HCT116 (cell line): ENCODE measurements around the gene SRGAP3. TPM values are rescaled to one million over a fixed set of nuclear protein-coding genes. Genes with fewer than 3 reads are reported as not detected.

Source experiments
- ATAC-seq: fragments of 200-7000 bp; cut with Tn5 transposase; 2 replicates; pipeline ENCODE4 v1.9.1; 2020; ENCODE audit warnings: mild to moderate bottlenecking, moderate library complexity
- BruUV-seq: library from RNA; stranded (reverse); fragments of 400-500 nt; replicated peaks from 2 replicates; lab custom pipeline; 2021; lab: Mats Ljungman, UMichigan
- CTCF ChIA-PET: fragments of 300-600 bp; sonication (Branson Sonifier 250); formaldehyde crosslinking; loops from one replicate; lab custom pipeline; 2021; ENCODE audit warnings: antibody characterized with exemption; lab: Charles Lee
- POLR2A ChIA-PET: fragments of 300-600, 350-600 bp; sonication (Branson Sonifier 250); formaldehyde crosslinking; loops from one replicate; lab custom pipeline; 2021; ENCODE audit warnings: antibody characterized with exemption; lab: Charles Lee
- RAD21 ChIA-PET, 2 experiments: fragments of 300-600 bp; sonication (Branson Sonifier 250); formaldehyde crosslinking; loops; one replicate each; lab custom pipeline; 2023; ENCODE audit warnings: low total read pairs in 2 of 2; ENCODE audit not compliant: uncharacterized antibody in 2 of 2, unreplicated experiment in 2 of 2, low non-redundant PET in 1 of 2; lab: Charles Lee
- DNase-seq: peaks from one replicate; pipeline ENCODE4 v3.0.0-alpha.2; 2010; ENCODE audit warnings: low read depth, low spot score
- H2AFZ ChIP-seq: fragments of 200-600 bp; shearing (Covaris generic), sonication (generic); 2 replicates; pipeline ENCODE4 v1.6.1; 2017; ENCODE audit warnings: low read depth, mixed run types, mixed read lengths, antibody characterized with exemption, low read length; ENCODE audit not compliant: poor library complexity, severe bottlenecking
- H3K27ac ChIP-seq: 2 replicates; pipeline ENCODE4 v1.5.1; 2012; ENCODE audit warnings: low read depth, low read length
- H3K27me3 ChIP-seq: fragments of 200-600 bp; sonication (generic); 2 replicates; pipeline ENCODE4 v1.6.1; 2016; ENCODE audit warnings: mixed run types, low read length, mixed read lengths; ENCODE audit not compliant: insufficient read depth
- H3K36me3 ChIP-seq, 2 experiments: fragments of 200-500 bp in 1 of 2; fragments of 200-600 bp in 1 of 2; sonication (Bioruptor generic) in 1 of 2; sonication (generic) in 1 of 2; 2 replicates each; pipeline versions ENCODE4 v1.5.1 to v1.6.1; 2014 to 2016; ENCODE audit warnings: low read length in 2 of 2, inconsistent platforms in 1 of 2, mixed read lengths in 1 of 2, mixed run types in 1 of 2; ENCODE audit not compliant: insufficient read depth in 2 of 2, control insufficient read depth in 1 of 2
- H3K4me1 ChIP-seq, 2 experiments: fragments of 200-600 bp in 1 of 2; sonication (generic) in 1 of 2; 2 replicates each; pipeline versions ENCODE4 v1.5.1 to v1.6.1; 2012 to 2017; ENCODE audit warnings: low read length in 2 of 2, inconsistent platforms in 1 of 2, mild to moderate bottlenecking in 1 of 2, mixed read lengths in 1 of 2, mixed run types in 1 of 2, moderate library complexity in 1 of 2; ENCODE audit not compliant: insufficient read depth in 2 of 2, control insufficient read depth in 1 of 2
- H3K4me2 ChIP-seq: fragments of 200-600 bp; sonication (generic); 2 replicates; pipeline ENCODE4 v1.6.1; 2017; ENCODE audit warnings: mixed run types, low read length, mixed read lengths
- H3K4me3 ChIP-seq, 2 experiments: fragments of 200-600 bp in 1 of 2; sonication (generic) in 1 of 2; replicated peaks in 1 of 2; 2 replicates each; pipeline ENCODE4 v1.5.1; 2011 to 2016; ENCODE audit warnings: low read length in 2 of 2, control low read depth in 1 of 2, low read depth in 1 of 2, mild to moderate bottlenecking in 1 of 2, mixed read lengths in 1 of 2, mixed run types in 1 of 2
- H3K79me2 ChIP-seq: fragments of 200-600 bp; sonication (generic); 2 replicates; pipeline ENCODE4 v1.6.1; 2017; ENCODE audit warnings: mild to moderate bottlenecking, mixed run types, low read length, moderate library complexity, mixed read lengths; ENCODE audit not compliant: insufficient read depth
- H3K9ac ChIP-seq: fragments of 200-600 bp; sonication (generic); 2 replicates; pipeline ENCODE4 v1.6.1; 2016; ENCODE audit warnings: low read length, mixed read lengths
- H3K9me2 ChIP-seq: fragments of 200-600 bp; sonication (generic), shearing (Covaris generic); 2 replicates; pipeline ENCODE4 v1.6.1; 2017; ENCODE audit warnings: mixed run types, mild to moderate bottlenecking, moderate library complexity; ENCODE audit not compliant: insufficient read depth
- H3K9me3 ChIP-seq, 2 experiments: fragments of 200-500 bp in 1 of 2; fragments of 200-600 bp in 1 of 2; sonication (Bioruptor generic) in 1 of 2; sonication (generic) in 1 of 2; 2 replicates each; pipeline ENCODE4 v1.6.1; 2014 to 2017; ENCODE audit warnings: low read length in 2 of 2, mixed read lengths in 2 of 2, inconsistent platforms in 1 of 2, low read depth in 1 of 2, mild to moderate bottlenecking in 1 of 2, mixed run types in 1 of 2, moderate library complexity in 1 of 2; ENCODE audit not compliant: control insufficient read depth in 1 of 2, insufficient read depth in 1 of 2
- H4K20me1 ChIP-seq: fragments of 200-600 bp; sonication (generic), shearing (Covaris generic); 2 replicates; pipeline ENCODE4 v1.6.1; 2017; ENCODE audit warnings: mixed run types, mild to moderate bottlenecking, moderate library complexity; ENCODE audit not compliant: insufficient read depth
- ATF3 ChIP-seq: IDR thresholded peaks from 2 replicates; pipeline ENCODE4 v1.6.1; 2012
- CBX3 ChIP-seq: IDR thresholded peaks from 2 replicates; pipeline ENCODE4 v1.6.1; 2012; ENCODE audit warnings: low read depth
- CTCF ChIP-seq, 3 experiments: fragments of 200-600 bp in 1 of 3; sonication (generic) in 1 of 3; IDR thresholded peaks in 2 of 3; conservative IDR thresholded peaks in 1 of 3; 2 replicates each; pipeline ENCODE4 v1.5.1; 2012 to 2017; ENCODE audit warnings: low read depth in 2 of 3, low read length in 2 of 3, antibody characterized with exemption in 1 of 3, borderline replicate concordance in 1 of 3, control low read depth in 1 of 3, mild to moderate bottlenecking in 1 of 3, mixed read lengths in 1 of 3, mixed run types in 1 of 3, moderate library complexity in 1 of 3; ENCODE audit not compliant: insufficient read depth in 1 of 3
- ELF1 ChIP-seq: IDR thresholded peaks from 2 replicates; pipeline ENCODE4 v1.6.1; 2012; ENCODE audit warnings: low read depth, borderline replicate concordance
- EZH2 ChIP-seq: fragments of 200-600 bp; sonication (generic); IDR thresholded peaks from 2 replicates; pipeline ENCODE4 v1.6.1; 2017; ENCODE audit warnings: antibody characterized with exemption, mixed run types
- MAX ChIP-seq: IDR thresholded peaks from 2 replicates; pipeline ENCODE4 v1.6.1; 2012
- POLR2A ChIP-seq: IDR thresholded peaks from 2 replicates; pipeline ENCODE4 v1.7.0; 2011; ENCODE audit warnings: borderline replicate concordance; ENCODE audit not compliant: insufficient read depth, insufficient read length; ENCODE audit errors: extremely low read depth
- POLR2AphosphoS5 ChIP-seq: IDR thresholded peaks from 2 replicates; pipeline ENCODE4 v1.6.1; 2011; ENCODE audit warnings: mild to moderate bottlenecking, low read depth, low read length, moderate library complexity
- RAD21 ChIP-seq: IDR thresholded peaks from 2 replicates; pipeline ENCODE4 v1.6.1; 2012; ENCODE audit warnings: low read depth, mild to moderate bottlenecking
- REST ChIP-seq: IDR thresholded peaks from 2 replicates; pipeline ENCODE4 v1.6.1; 2012; ENCODE audit warnings: low read depth
- SIN3A ChIP-seq: IDR thresholded peaks from 2 replicates; pipeline ENCODE4 v1.6.1; 2012; ENCODE audit warnings: low read depth
- TCF7L2 ChIP-seq: IDR thresholded peaks from 2 replicates; pipeline ENCODE4 v1.7.0; 2011; ENCODE audit warnings: borderline replicate concordance, inconsistent platforms; ENCODE audit not compliant: insufficient read depth, insufficient read length; ENCODE audit errors: extremely low read depth
- ZFX ChIP-seq: fragments of 450-650 bp; IDR thresholded peaks from 2 replicates; pipeline ENCODE4 v1.6.1; 2017
- ZNF274 ChIP-seq: fragments of 200-500 bp; sonication (Bioruptor generic); IDR thresholded peaks from 2 replicates; pipeline ENCODE4 v1.6.1; 2014; ENCODE audit warnings: mild to moderate bottlenecking, low read depth, low read length, inconsistent platforms
- intact Hi-C: fragments of 100-400 bp; cut with micrococcal nuclease; formaldehyde crosslinking; loops from 2 replicates; pipeline ENCODE4 v1.10.0; 2022
- total RNA-seq: library from RNA; stranded (reverse); gene quantifications from one replicate; pipeline ENCODE4 v1.2.1, GENCODE V29; 2021; ENCODE audit not compliant: unreplicated experiment

Gene SRGAP3
- total RNA-seq, 1 experiment from 2014 or later: 8.3 TPM

- Histone ChIP-seq H3K4me2 (no peak overlapping the region), H3K36me3 (no peaks in the 10 kb centered on the region), H3K9me3 (no peaks in the 10 kb centered on the region), H3K79me2 (no peaks in the 10 kb centered on the region), H4K20me1 (no peaks in the 10 kb centered on the region), H2AFZ (no peak overlapping the region), H3K9me2 (no peaks in the 10 kb centered on the region), H3K9ac (no peak overlapping the region), H3K27ac (no peak overlapping the region), H3K27me3 (peaks cover 13% of the 10 kb centered on the region; the same call in 1 of the 2 replicates), H3K4me1 (no peaks in the 10 kb centered on the region), H3K4me3 (no peak overlapping the region)
- ATAC-seq: no peak
- no peak for TF ChIP-seq ATF3
- no peak for TF ChIP-seq MAX
- no peak for TF ChIP-seq EZH2
- TF ChIP-seq SIN3A: no peak
- TF ChIP-seq REST: no peak
- TF ChIP-seq TCF7L2: no peak
- TF ChIP-seq CBX3: no peak
- TF ChIP-seq CTCF (IDR thresholded peaks at IDR 0.05 in 2 of 3, conservative IDR thresholded peaks at IDR 0.05 in 1 of 3; ENCODE audit: borderline replicate concordance in 1 of 3, insufficient read depth in 1 of 3, low read depth in 2 of 3, low read length in 2 of 3): no peak
- no peak for TF ChIP-seq RAD21
- no peak for TF ChIP-seq POLR2AphosphoS5
- no peak for TF ChIP-seq ZNF274
- no peak for TF ChIP-seq ELF1
- TF ChIP-seq ZFX: no peak
- TF ChIP-seq POLR2A: no peak
- ChIA-PET POLR2A (no interaction called here), RAD21 (no interaction called here), CTCF (no interaction called here)
- intact Hi-C loops: no loop called here
- BruUV-seq: no TSS peak
- DNase-seq: no peak
These were observed 64.4 kb downstream of the SRGAP3 start for GRCh38 chr3:9185046-9185445.
